ENCODE measurements around the gene KDM3B. TPM values are rescaled to one million over a fixed set of nuclear protein-coding genes. Genes with fewer than 3 reads are reported as not detected.

The KDM3B gene
- total RNA-seq, 2 donors from 2014 or later, result 29.7 to 42.3 TPM

GRCh38 chr5:138458856-138459255 is 106.4 kb downstream of the KDM3B start:
- TF ChIP-seq POLR2A (IDR thresholded peaks at IDR 0.05), result no peak
- TF ChIP-seq, protein P1, sequence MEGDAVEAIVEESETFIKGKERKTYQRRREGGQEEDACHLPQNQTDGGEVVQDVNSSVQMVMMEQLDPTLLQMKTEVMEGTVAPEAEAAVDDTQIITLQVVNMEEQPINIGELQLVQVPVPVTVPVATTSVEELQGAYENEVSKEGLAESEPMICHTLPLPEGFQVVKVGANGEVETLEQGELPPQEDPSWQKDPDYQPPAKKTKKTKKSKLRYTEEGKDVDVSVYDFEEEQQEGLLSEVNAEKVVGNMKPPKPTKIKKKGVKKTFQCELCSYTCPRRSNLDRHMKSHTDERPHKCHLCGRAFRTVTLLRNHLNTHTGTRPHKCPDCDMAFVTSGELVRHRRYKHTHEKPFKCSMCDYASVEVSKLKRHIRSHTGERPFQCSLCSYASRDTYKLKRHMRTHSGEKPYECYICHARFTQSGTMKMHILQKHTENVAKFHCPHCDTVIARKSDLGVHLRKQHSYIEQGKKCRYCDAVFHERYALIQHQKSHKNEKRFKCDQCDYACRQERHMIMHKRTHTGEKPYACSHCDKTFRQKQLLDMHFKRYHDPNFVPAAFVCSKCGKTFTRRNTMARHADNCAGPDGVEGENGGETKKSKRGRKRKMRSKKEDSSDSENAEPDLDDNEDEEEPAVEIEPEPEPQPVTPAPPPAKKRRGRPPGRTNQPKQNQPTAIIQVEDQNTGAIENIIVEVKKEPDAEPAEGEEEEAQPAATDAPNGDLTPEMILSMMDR (IDR thresholded peaks at IDR 0.05), result no peak
- no peaks in the 10 kb centered on the region for H3K36me3 ChIP-seq (replicated peaks in 1 of 2; ENCODE audit: insufficient read depth in 1 of 2, low read depth in 2 of 2)
- intact Hi-C loops (cut with DNase I), result loop anchor here (5.0 to 10.0 kb wide), 2 partner anchors 43 to 86 kb away; partner anchors contain the start of gene ETF1
- 70 to 73% methylated on average over 9 of the region's 9 CpGs for WGBS, 2 donors
- no peak overlapping the region for H3K27ac ChIP-seq
- no peak overlapping the region for H3K4me3 ChIP-seq
- no peaks in the 10 kb centered on the region for H3K27me3 ChIP-seq
- peaks cover 8% of the 10 kb centered on the region for H3K4me1 ChIP-seq
- no peaks in the 10 kb centered on the region for H3K9me3 ChIP-seq
- DNase-seq (no peak), ATAC-seq (no peak)

- no peak overlapping the region for H3K4me3 ChIP-seq
- no peak overlapping the region for H3K27ac ChIP-seq
- TF ChIP-seq POLR2A (IDR thresholded peaks at IDR 0.05), result no peak
- WGBS, 2 donors, result 74 to 76% methylated on average over 8 to 11 of the region's 11 CpGs
- peaks cover 8% of the 10 kb centered on the region for H3K4me1 ChIP-seq
- intact Hi-C loops (cut with DNase I), result loop anchor here (5.0 to 10.0 kb wide), 2 partner anchors 43 to 85 kb away; partner anchors contain the start of gene ETF1
- no peaks in the 10 kb centered on the region for H3K36me3 ChIP-seq (replicated peaks in 1 of 2; ENCODE audit: insufficient read depth in 1 of 2, low read depth in 2 of 2)
- no peaks in the 10 kb centered on the region for H3K27me3 ChIP-seq
- no peaks in the 10 kb centered on the region for H3K9me3 ChIP-seq
- ATAC-seq, result no peak
- DNase-seq, result peak in 1 of 4 donors; percentile 61
Observed at GRCh38 chr5:138459311-138459933, 106.9 kb downstream of the KDM3B start.

- no peak overlapping the region for H3K27ac ChIP-seq
- intact Hi-C loops (cut with DNase I), result no loop called here
- peaks cover 8% of the 10 kb centered on the region for H3K4me1 ChIP-seq
- no peaks in the 10 kb centered on the region for H3K36me3 ChIP-seq (replicated peaks in 1 of 2; ENCODE audit: insufficient read depth in 1 of 2, low read depth in 2 of 2)
- no peak overlapping the region for H3K4me3 ChIP-seq
- no peaks in the 10 kb centered on the region for H3K9me3 ChIP-seq
- DNase-seq (no peak), ATAC-seq (no peak)
- WGBS, 2 donors, result 63 to 87% methylated on average over 1 to 4 of the region's 4 CpGs
- no peaks in the 10 kb centered on the region for H3K27me3 ChIP-seq
- TF ChIP-seq POLR2A (IDR thresholded peaks at IDR 0.05), result no peak
- TF ChIP-seq, protein P1 (IDR thresholded peaks at IDR 0.05), result no peak
Observed at GRCh38 chr5:138460032-138460693, 107.7 kb downstream of the KDM3B start.

DNA sequence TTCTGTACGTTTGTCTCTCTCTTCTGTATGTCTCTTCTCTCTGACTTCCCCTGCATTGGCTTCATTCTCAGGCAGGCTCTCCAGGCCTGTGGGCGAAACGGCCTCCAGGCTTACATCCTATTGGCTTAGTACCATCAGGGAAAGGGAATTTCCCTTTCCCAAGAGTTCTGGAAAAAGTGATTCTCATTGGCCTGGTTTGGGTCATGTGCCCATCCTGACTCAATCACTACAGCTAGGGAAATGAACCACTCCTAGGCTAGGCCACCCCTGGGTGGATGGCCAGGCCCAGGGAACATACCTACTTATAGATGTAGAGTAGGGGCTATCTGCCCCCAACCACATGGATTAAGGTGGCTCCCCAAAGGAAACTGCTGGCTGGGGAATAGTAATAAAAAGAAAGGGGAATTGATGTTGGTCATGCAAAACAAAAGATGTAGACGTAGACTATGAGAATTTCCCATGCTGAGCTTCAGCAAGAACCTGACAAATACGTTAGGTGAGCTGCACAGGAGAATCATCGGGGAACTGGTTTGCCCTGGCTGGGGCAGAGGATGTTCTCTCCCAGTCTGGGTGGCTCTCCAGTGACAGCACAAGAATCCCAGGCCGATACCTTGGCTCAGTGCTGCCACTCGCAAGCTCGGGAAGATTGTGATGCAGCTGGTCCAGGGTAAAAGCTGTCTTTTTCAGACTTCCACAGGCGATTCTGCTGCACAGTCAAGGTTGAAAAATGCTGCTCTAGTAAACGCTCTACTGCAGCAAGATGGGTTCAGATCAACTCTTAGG is 109.0 kb downstream of the KDM3B start:
- 68 to 74% methylated on average over 11 of the region's 11 CpGs for WGBS, 2 donors
- H3K27me3 ChIP-seq, result no peaks in the 10 kb centered on the region
- H3K27ac ChIP-seq, result no peak overlapping the region
- H3K36me3 ChIP-seq (replicated peaks in 1 of 2; ENCODE audit: insufficient read depth in 1 of 2, low read depth in 2 of 2), result no peaks in the 10 kb centered on the region
- DNase-seq, result peak in 1 of 4 donors; percentile 18
- intact Hi-C loops (cut with DNase I), result no loop called here
- no peaks in the 10 kb centered on the region for H3K9me3 ChIP-seq
- no peak overlapping the region for H3K4me3 ChIP-seq
- no peak for TF ChIP-seq POLR2A (IDR thresholded peaks at IDR 0.05)
- TF ChIP-seq, protein P1 (IDR thresholded peaks at IDR 0.05), result no peak
- no peak for ATAC-seq
- H3K4me1 ChIP-seq, result peaks cover 18% of the 10 kb centered on the region

DNA sequence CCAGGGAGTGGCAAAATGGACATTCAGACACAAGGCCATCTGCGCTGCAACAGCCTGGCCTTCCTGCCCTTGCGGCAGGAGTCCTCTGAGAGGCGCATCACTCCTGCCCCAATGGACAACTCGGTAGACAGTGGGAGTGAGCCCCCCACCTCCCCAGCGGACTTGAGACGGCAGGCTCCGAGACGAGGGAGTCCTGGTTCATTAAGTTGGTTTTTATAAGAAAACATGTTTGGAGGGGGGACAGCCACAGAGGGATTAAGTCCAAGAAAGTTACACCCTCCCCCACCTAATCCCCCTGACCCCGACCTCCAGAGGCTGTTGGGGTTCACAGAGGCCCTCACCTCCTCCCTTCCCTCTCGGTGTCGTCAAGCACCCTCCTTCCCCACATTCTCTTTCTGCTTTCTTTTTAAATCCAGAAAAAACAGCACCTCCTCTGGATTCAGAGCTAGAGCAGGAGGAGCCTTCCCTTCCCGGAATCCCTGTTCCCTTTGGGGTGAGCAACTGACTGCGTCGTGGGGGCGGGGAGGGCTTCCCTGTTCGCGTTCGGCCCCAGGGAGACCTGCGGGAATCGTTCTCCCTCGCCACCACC is 111.0 kb downstream of the KDM3B start:
- TF ChIP-seq, protein P1 (IDR thresholded peaks at IDR 0.05), result no peak
- no peak for TF ChIP-seq POLR2A (IDR thresholded peaks at IDR 0.05)
- 14 to 20% methylated on average over 17 to 21 of the region's 21 CpGs for WGBS, 2 donors
- ATAC-seq (no peak), DNase-seq (peak; percentile 20 to 44 (median 32))
- intact Hi-C loops (cut with DNase I), result no loop called here
- H3K27me3 ChIP-seq, result no peaks in the 10 kb centered on the region
- no peaks in the 10 kb centered on the region for H3K9me3 ChIP-seq
- H3K4me1 ChIP-seq, result peaks cover 26% of the 10 kb centered on the region
- H3K27ac ChIP-seq, result peak overlapping the region; percentile 84 to 99 (median 98)
- H3K4me3 ChIP-seq, result peak overlapping the region; percentile 28 to 34
- H3K36me3 ChIP-seq (replicated peaks in 1 of 2; ENCODE audit: insufficient read depth in 1 of 2, low read depth in 2 of 2), result no peaks in the 10 kb centered on the region
